ENCODE data around the gene APMAP.
"Not testable (repeated sequence)": the region's sequence is repeated elsewhere in the genome, so short reads cannot be mapped to it uniquely, and the experiment has no call there.

APMAP gene

DNA sequence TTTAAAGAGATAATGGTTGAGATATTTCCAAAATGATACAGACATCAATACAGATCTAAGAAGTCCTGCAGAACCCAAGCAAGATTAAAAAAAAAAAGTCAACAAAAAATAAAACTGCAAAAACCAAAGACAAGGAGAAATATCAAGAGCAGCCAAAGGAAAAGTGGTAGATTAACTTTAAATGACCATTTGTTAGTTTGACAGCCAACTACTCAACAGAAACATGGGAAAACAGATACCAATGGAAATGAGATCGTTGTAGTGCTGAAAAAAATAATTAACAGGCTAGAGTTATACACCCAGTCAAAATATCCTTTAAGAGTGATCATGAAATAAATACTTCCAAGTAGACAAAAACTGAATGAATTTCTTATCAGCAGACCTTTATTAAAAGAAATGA lies 10.5 kb upstream of the APMAP start:
- Mint-ChIP-seq H3K4me3 (no peak overlapping the region), H3K4me1 (peaks cover 7% of the 10 kb centered on the region), H3K27ac (no peak overlapping the region), H3K9me3 (no peaks in the 10 kb centered on the region), H3K36me3 (peaks cover 31% of the 10 kb centered on the region)
- ATAC-seq (no peak), DNase-seq (ENCODE audit: low spot score in 2 of 2) (no peak)

DNA sequence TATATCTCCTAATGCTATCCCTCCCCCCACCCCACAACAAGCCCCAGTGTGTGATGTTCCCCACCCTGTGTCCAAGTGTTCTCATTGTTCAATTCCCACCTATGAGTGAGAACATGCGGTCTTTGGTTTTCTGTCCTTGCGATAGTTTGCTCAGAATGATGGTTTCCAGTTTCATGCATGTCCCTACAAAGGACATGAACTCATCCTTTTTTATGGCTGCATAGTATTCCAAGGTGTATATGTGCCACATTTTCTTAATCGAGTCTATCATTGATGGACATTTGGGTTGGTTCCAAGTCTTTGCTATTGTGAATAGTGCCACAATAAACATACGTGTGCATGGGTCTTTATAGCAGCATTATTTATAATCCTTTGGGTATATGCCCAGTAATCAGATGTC lies 8.8 kb upstream of the APMAP start:
- not testable (repeated sequence) for H3K9me3 Mint-ChIP-seq; H3K27ac Mint-ChIP-seq; DNase-seq (ENCODE audit: low spot score in 2 of 2); H3K4me1 Mint-ChIP-seq; H3K4me3 Mint-ChIP-seq; ATAC-seq
- peaks cover 16% of the 10 kb centered on the region for H3K36me3 Mint-ChIP-seq

GRCh38 chr20:25000268-25000801 lies 7.8 kb upstream of the APMAP start:
- Mint-ChIP-seq H3K36me3 (peaks cover 15% of the 10 kb centered on the region), H3K4me1 (peaks cover 7% of the 10 kb centered on the region), H3K4me3 (no peak overlapping the region), H3K27ac (peak overlapping the region; percentile 70), H3K9me3 (no peaks in the 10 kb centered on the region)
- ATAC-seq (peak; percentile 42), DNase-seq (ENCODE audit: low spot score in 2 of 2) (no peak)

DNA sequence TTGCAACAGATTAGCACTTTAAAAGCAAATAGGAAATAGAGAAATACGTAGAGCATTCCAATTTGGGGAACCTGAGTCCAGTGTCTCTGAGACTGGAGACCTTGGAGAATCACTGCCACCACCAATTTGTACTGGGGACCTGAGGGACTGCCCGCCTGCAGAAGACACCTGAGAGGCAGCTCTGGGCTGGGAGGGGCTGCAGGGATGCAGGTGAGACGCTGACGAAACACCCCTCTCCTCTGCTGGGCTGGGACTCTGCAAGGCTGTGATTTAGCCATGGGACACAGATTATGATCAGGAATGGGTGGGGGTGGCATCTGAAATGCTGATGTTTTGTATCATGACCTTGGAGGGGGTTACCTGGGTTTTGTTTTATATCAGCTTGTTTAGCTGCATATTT lies 7.0 kb upstream of the APMAP start:
- no peak for ATAC-seq

DNA sequence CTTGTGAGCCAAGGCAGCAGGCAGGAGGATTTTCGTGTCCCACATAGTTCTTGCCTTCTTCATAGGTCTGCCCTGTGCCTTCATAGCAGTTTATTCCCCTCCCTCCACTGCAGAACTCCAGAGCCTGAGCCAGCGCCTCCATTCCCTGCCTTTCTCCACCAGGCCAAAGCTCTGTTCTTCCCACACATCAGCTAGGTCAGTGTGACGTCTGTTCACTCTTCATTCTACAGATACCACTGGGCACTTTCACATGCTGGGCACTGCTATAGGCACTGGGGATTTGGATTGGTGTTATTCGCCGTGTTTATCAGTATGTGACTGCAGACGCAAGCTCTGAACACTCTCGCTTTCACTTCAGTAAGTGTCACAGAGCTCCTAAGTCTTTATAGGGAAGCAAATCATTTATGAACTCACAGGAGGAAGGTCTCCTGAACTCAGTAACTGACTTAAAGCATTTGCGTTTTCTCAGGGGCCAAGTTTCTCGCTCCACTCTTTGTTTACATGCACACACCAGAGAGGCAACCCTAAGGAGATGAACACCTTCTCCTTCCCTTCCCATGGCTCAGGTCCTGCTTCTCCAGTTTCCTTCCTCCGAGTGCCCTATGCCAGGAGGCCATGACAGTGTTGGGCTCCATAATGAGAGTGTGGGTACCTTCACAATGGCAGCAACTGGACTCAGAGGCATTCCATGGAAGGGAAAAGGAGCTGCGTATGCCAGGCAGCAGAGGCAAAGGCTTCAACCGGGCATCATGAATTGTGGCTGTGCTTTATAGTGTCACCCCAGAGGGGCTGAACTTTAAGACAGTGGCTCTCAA lies 6.3 kb upstream of the APMAP start:
- DNase-seq (ENCODE audit: low spot score in 2 of 2), result no peak
- Mint-ChIP-seq H3K9me3 (no peaks in the 10 kb centered on the region), H3K4me3 (no peak overlapping the region), H3K27ac (no peak overlapping the region), H3K36me3 (peaks cover 14% of the 10 kb centered on the region), H3K4me1 (peaks cover 21% of the 10 kb centered on the region)
- no peak for ATAC-seq

More for the DNA sequence above, 7.0 kb upstream of the APMAP start:
- H3K9me3 Mint-ChIP-seq, result no peaks in the 10 kb centered on the region
- peaks cover 13% of the 10 kb centered on the region for H3K4me1 Mint-ChIP-seq
- no peak for DNase-seq (ENCODE audit: low spot score in 2 of 2)
- no peak overlapping the region for H3K4me3 Mint-ChIP-seq
- no peak overlapping the region for H3K27ac Mint-ChIP-seq
- H3K36me3 Mint-ChIP-seq, result peaks cover 15% of the 10 kb centered on the region

DNA sequence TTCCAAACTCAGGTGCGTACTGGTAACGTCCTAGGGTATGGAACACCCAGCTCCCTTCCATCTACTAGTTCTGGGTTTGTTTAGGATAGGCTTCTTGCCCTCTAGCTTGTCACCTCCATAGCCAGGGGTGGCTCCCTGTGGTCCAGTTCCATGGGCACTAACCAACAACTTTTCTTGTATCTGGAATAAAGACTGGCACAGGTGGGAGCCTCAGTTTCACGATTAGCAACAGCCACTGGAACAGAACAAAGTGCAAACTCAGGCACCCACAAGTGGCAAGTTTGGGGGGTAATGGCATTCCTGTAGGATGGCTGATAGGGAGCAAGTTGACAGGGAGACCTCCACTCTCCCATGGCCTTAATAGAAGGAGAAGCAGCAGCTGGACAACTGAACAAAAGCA lies 5.6 kb upstream of the APMAP start:
- peaks cover 22% of the 10 kb centered on the region for H3K4me1 Mint-ChIP-seq
- H3K36me3 Mint-ChIP-seq, result peaks cover 11% of the 10 kb centered on the region
- no peak overlapping the region for H3K4me3 Mint-ChIP-seq
- no peak overlapping the region for H3K27ac Mint-ChIP-seq
- no peaks in the 10 kb centered on the region for H3K9me3 Mint-ChIP-seq
- ATAC-seq (no peak), DNase-seq (ENCODE audit: low spot score in 2 of 2) (no peak)

- Mint-ChIP-seq H3K9me3 (no peaks in the 10 kb centered on the region), H3K27ac (no peak overlapping the region), H3K36me3 (peaks cover 4% of the 10 kb centered on the region), H3K4me1 (peaks cover 22% of the 10 kb centered on the region), H3K4me3 (no peak overlapping the region)
- DNase-seq (ENCODE audit: low spot score in 2 of 2) (no peak), ATAC-seq (no peak)
These were observed 4.2 kb upstream of the APMAP start for GRCh38 chr20:24996449-24997377.

DNA sequence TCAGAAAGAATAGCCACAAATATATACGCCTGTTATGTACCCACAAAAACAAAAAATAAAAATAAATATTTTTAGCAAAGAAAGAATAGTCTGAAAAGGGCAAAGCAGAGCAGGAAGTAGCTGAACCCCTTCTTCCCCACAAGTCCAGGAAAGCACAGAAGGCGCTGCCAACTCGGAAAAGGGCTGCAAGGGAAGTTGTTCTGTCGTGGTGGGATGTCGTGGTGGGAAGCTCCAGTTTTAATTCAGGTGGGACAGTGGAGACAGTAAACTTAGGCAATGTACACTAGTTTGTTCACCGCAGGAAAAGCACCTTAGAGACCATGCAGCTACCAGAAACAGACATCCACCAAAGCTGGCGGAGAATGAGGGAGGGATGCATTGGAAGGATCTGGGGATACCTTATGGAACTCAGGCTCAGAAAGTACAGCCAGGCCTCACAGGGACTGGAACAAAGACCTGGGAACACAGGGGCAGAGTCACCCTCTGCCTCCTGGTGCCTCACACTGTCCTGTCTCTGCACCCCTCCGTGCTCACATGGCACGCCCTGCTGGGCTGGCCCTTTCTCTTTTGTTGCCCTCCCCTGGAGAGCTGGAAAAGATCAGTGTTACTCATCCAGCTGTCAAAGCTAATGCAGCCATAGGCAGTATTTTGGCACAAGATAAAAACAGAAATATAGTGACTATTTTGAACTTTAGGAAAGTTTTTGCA lies 3.3 kb upstream of the APMAP start:
- ATAC-seq, result no peak
- Mint-ChIP-seq H3K4me1 (peaks cover 30% of the 10 kb centered on the region), H3K36me3 (peaks cover 4% of the 10 kb centered on the region), H3K4me3 (no peak overlapping the region), H3K27ac (no peak overlapping the region), H3K9me3 (no peaks in the 10 kb centered on the region)
- DNase-seq (ENCODE audit: low spot score in 2 of 2), result no peak

GRCh38 chr20:24994470-24995368 lies 2.2 kb upstream of the APMAP start:
- Mint-ChIP-seq H3K27ac (peak overlapping the region; percentile 74), H3K4me3 (peak overlapping the region; percentile 31), H3K36me3 (no peaks in the 10 kb centered on the region), H3K9me3 (no peaks in the 10 kb centered on the region), H3K4me1 (peaks cover 34% of the 10 kb centered on the region)
- ATAC-seq, result peak; percentile 50
- peak; percentile 71 to 89 for DNase-seq (ENCODE audit: low spot score in 2 of 2)

DNA sequence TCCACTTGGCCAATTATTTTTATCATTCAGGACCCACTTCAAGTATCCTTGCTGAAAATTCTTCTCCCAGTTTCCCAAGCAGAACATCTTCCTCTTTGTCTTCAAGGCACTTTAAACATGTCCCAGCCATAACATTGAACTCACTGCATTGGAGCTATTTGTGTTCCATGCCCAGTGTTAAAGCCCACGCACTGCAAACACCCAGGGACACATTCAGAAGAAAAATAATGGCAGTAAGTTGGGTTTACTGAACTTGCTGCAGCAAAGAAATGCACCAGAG lies 1.6 kb upstream of the APMAP start:
- peak overlapping the region; percentile 31 for H3K4me3 Mint-ChIP-seq
- H3K4me1 Mint-ChIP-seq, result peaks cover 40% of the 10 kb centered on the region

GRCh38 chr20:24993337-24994185 lies 1.0 kb upstream of the APMAP start:
- Mint-ChIP-seq H3K9me3 (no peaks in the 10 kb centered on the region), H3K27ac (peak overlapping the region; percentile 96), H3K4me3 (peak overlapping the region; percentile 97), H3K36me3 (peaks cover 9% of the 10 kb centered on the region), H3K4me1 (peaks cover 46% of the 10 kb centered on the region)
- no peak for DNase-seq (ENCODE audit: low spot score in 2 of 2)
- no peak for ATAC-seq

More for the DNA sequence above, 1.6 kb upstream of the APMAP start:
- Mint-ChIP-seq H3K27ac (no peak overlapping the region), H3K36me3 (peaks cover 4% of the 10 kb centered on the region), H3K9me3 (no peaks in the 10 kb centered on the region)
- no peak for DNase-seq (ENCODE audit: low spot score in 2 of 2)
- ATAC-seq, result no peak

GRCh38 chr20:24991897-24992486 lies 559 bp downstream of the APMAP start:
- Mint-ChIP-seq H3K4me1 (peaks cover 61% of the 10 kb centered on the region), H3K36me3 (peaks cover 22% of the 10 kb centered on the region), H3K27ac (peak overlapping the region; percentile 96), H3K4me3 (peak overlapping the region; percentile 97), H3K9me3 (no peaks in the 10 kb centered on the region)
- DNase-seq (ENCODE audit: low spot score in 2 of 2) (peak in 1 of 2 donors; percentile 75), ATAC-seq (peak; percentile 17)

GRCh38 chr20:24990810-24991252 lies 1.7 kb downstream of the APMAP start:
- Mint-ChIP-seq H3K9me3 (no peaks in the 10 kb centered on the region), H3K4me1 (peaks cover 73% of the 10 kb centered on the region)

More at GRCh38 chr20:24990810-24991252, 1.7 kb downstream of the APMAP start:
- H3K36me3 Mint-ChIP-seq, result peaks cover 30% of the 10 kb centered on the region
- ATAC-seq (no peak), DNase-seq (ENCODE audit: low spot score in 2 of 2) (no peak)
- H3K4me3 Mint-ChIP-seq, result peak overlapping the region; percentile 97
- peak overlapping the region; percentile 96 for H3K27ac Mint-ChIP-seq

Measured in stimulated activated effector memory CD8-positive, alpha-beta T cell treated with anti-CD3 and anti-CD28 coated beads, Interleukin-12 subunit alpha, Interleukin-12 subunit beta, amount 100 ng/mL, for 72 hours (primary cell).